GM12878 (cell line): ENCODE measurements around the gene KIF5C. TPM values are rescaled to one million over a fixed set of nuclear protein-coding genes. Genes with fewer than 3 reads are reported as not detected.

ENCODE experiments used
- ATAC-seq: fragments of 200-7000 bp; cut with Tn5 transposase; 3 replicates; pipeline ENCODE4 v1.9.1; 2020; ENCODE audit warnings: mild to moderate bottlenecking, moderate library complexity
- BruUV-seq: library from RNA; stranded (reverse); fragments of 400-500 nt; replicated peaks from 2 replicates; lab custom pipeline; 2021; lab: Mats Ljungman, UMichigan
- CTCF ChIA-PET: fragments of 300-600 bp; sonication (Branson Sonifier 250); formaldehyde crosslinking; extraction: SDS; loops from one replicate; lab custom pipeline; 2021; ENCODE audit warnings: inconsistent platforms; lab: Yijun Ruan, JAX
- POLR2A ChIA-PET: fragments of 350-600 bp; formaldehyde crosslinking; extraction: SDS; loops from one replicate; lab custom pipeline; 2021; ENCODE audit warnings: inconsistent platforms; lab: Charles Lee
- RAD21 ChIA-PET: fragments of 300-600 bp; sonication (Branson Sonifier 250); formaldehyde crosslinking; loops from one replicate; lab custom pipeline; 2023; ENCODE audit warnings: antibody characterized with exemption; ENCODE audit not compliant: unreplicated experiment; lab: Charles Lee
- SMC1A ChIA-PET: fragments of 300-600 bp; sonication (Branson Sonifier 250); formaldehyde crosslinking; loops from one replicate; lab custom pipeline; 2023; ENCODE audit not compliant: unreplicated experiment, uncharacterized antibody; lab: Charles Lee
- DNase-seq: peaks from one replicate; pipeline ENCODE4 v3.0.0-alpha.2; 2011; ENCODE audit warnings: low read depth, low spot score
- FAIRE-seq: peaks from 3 replicates; lab custom pipeline; 2011; peaks lifted over from hg19 to GRCh38; lab: Jason Lieb, UNC
- H2AFZ ChIP-seq: 2 replicates; pipeline ENCODE4 v1.6.0; 2011; ENCODE audit warnings: low read depth, low read length, control low read depth; ENCODE audit not compliant: control insufficient read depth
- H3K27ac ChIP-seq: 2 replicates; pipeline ENCODE4 v1.5.1; 2011; ENCODE audit warnings: control low read depth; ENCODE audit not compliant: control insufficient read depth, insufficient read depth
- H3K27me3 ChIP-seq, 2 experiments: replicated peaks in 1 of 2; 2 replicates each; pipeline versions ENCODE4 v1.6.0 to v1.6.1; 2011; ENCODE audit warnings: low read length in 1 of 2; ENCODE audit not compliant: control insufficient read depth in 2 of 2, insufficient read depth in 2 of 2
- H3K36me3 ChIP-seq, 2 experiments: 2 replicates each; pipeline ENCODE4 v1.5.1; 2011; ENCODE audit warnings: low read length in 1 of 2; ENCODE audit not compliant: control insufficient read depth in 2 of 2, insufficient read depth in 2 of 2
- H3K4me1 ChIP-seq: 2 replicates; pipeline ENCODE4 v1.6.1; 2011; ENCODE audit warnings: mild to moderate bottlenecking, low read length, moderate library complexity, mixed read lengths; ENCODE audit not compliant: control insufficient read depth, insufficient read depth
- H3K4me2 ChIP-seq: 2 replicates; pipeline ENCODE4 v1.6.0; 2011; ENCODE audit warnings: control low read depth; ENCODE audit not compliant: control insufficient read depth, insufficient read depth
- H3K4me3 ChIP-seq: fragments of 200-600 bp; sonication (generic); 2 replicates; pipeline ENCODE4 v1.5.1; 2016
- H3K79me2 ChIP-seq: 2 replicates; pipeline ENCODE4 v1.6.0; 2011; ENCODE audit warnings: low read length; ENCODE audit not compliant: control insufficient read depth, insufficient read depth
- H3K9ac ChIP-seq: 2 replicates; pipeline ENCODE4 v1.8.0; 2011; ENCODE audit warnings: low read length, control low read depth, mixed read lengths; ENCODE audit not compliant: control insufficient read depth, insufficient read depth
- H3K9me3 ChIP-seq: replicated peaks from 3 replicates; pipeline ENCODE4 v1.5.1; 2011; ENCODE audit warnings: mild to moderate bottlenecking, low read length; ENCODE audit not compliant: control insufficient read depth, insufficient read depth
- H4K20me1 ChIP-seq: 2 replicates; pipeline ENCODE4 v1.6.0; 2011; ENCODE audit not compliant: control insufficient read depth, insufficient read depth
- ATF2 ChIP-seq: IDR thresholded peaks from 2 replicates; pipeline ENCODE4 v1.6.1; 2012; ENCODE audit warnings: low read length, inconsistent platforms
- CHD2 ChIP-seq: IDR thresholded peaks from 2 replicates; pipeline ENCODE4 v1.6.1; 2011; ENCODE audit warnings: low read depth, low read length, improper control_type of control experiment, borderline replicate concordance
- MLLT1 ChIP-seq: fragments of 450-650 bp; IDR thresholded peaks from 2 replicates; pipeline ENCODE4 v1.6.1; 2016; ENCODE audit warnings: mild to moderate bottlenecking
- MYB ChIP-seq: fragments of 150-350 bp; IDR thresholded peaks from 2 replicates; pipeline ENCODE4 v1.6.1; 2014; ENCODE audit warnings: mild to moderate bottlenecking, low read depth, low read length, borderline replicate concordance
- SMC3 ChIP-seq: IDR thresholded peaks from 2 replicates; pipeline ENCODE4 v1.6.1; 2011; ENCODE audit warnings: low read length, improper control_type of control experiment, borderline replicate concordance
- SREBF1 ChIP-seq: IDR thresholded peaks from 2 replicates; pipeline ENCODE4 v1.6.1; 2012; ENCODE audit warnings: mild to moderate bottlenecking, low read length
- SUZ12 ChIP-seq: fragments of 200-600 bp; sonication (generic); IDR thresholded peaks from one replicate; pipeline ENCODE4 v1.6.1; 2018; ENCODE audit warnings: antibody characterized with exemption, mild to moderate bottlenecking; ENCODE audit not compliant: unreplicated experiment
- WGBS: methylation state at CpG from one replicate; pipeline ENCODE4 v1.1.6; 2016; ENCODE audit warnings: low lambda C conversion rate; ENCODE audit not compliant: insufficient replicate concordance, insufficient coverage; ENCODE audit errors: missing lambda C conversion rate; 5-methylcytosine and 5-hydroxymethylcytosine counted together
- in situ Hi-C: fragments of 300-500 bp; cut with MboI; formaldehyde crosslinking; loops from 9 replicates; pipeline ENCODE4 v1.14.3; 2018; ENCODE audit warnings: mixed read lengths
- intact Hi-C: fragments of 100-400 bp; cut with micrococcal nuclease; formaldehyde crosslinking; loops from one replicate; pipeline ENCODE4 v1.14.2; 2022; ENCODE audit not compliant: unreplicated experiment
- polyA plus RNA-seq, 11 experiments: library from polyadenylated mRNA; depleted of rRNA in 4 of 11; unstranded in 6 of 11; stranded (reverse) in 5 of 11; fragments of >200 nt; fragmentation: Nextera tagmentation in 4 of 11; fragmentation: Illumina TruSeq in 1 of 11; extraction: Ambion mirVana in 4 of 11; extraction: Trizol in 1 of 11; gene quantifications; 1 replicate in 1 of 11; 2 replicates in 10 of 11; pipeline versions ENCODE4 v1.2.1 to v1.2.3, GENCODE V29; 2011 to 2016; ENCODE audit warnings: inconsistent platforms in 2 of 11, missing spikeins in 2 of 11, low read depth in 1 of 11
- total RNA-seq, 4 experiments: library from RNA; depleted of rRNA in 3 of 4; stranded (reverse); fragments of >200 nt in 3 of 4; fragmentation: Illumina TruSeq in 1 of 4; extraction: Trizol in 1 of 4; gene quantifications; 2 replicates each; pipeline versions ENCODE4 v1.2.1 to v1.2.3, GENCODE V29; 2013 to 2021
- TF ChIP-seq, protein P1 (sequence below): fragments of 450-650 bp; IDR thresholded peaks from 2 replicates; pipeline ENCODE4 v1.6.1; 2016; ENCODE audit warnings: mild to moderate bottlenecking, moderate library complexity, borderline replicate concordance
- TF ChIP-seq, protein P2 (sequence below): fragments of 450-650 bp; conservative IDR thresholded peaks from 2 replicates; pipeline ENCODE4 v1.6.1; 2017; ENCODE audit warnings: mild to moderate bottlenecking, moderate library complexity
- TF ChIP-seq, protein P3 (sequence below): IDR thresholded peaks from 2 replicates; pipeline ENCODE4 v1.6.1; 2012; ENCODE audit warnings: low read depth, low read length, improper control_type of control experiment

KIF5C gene
- total and polyA plus RNA-seq, 10 of the 15 experiments (the other 5 are each of a cell fraction or from before 2014, with no cell fraction given), result 0.08 to 0.49 (median 0.24) TPM

- Histone ChIP-seq H2AFZ (no peak overlapping the region), H3K4me1 (no peaks in the 10 kb centered on the region), H3K27me3 (no peaks in the 10 kb centered on the region), H3K27ac (no peak overlapping the region), H3K79me2 (no peaks in the 10 kb centered on the region), H3K36me3 (no peaks in the 10 kb centered on the region), H3K9ac (no peak overlapping the region), H3K9me3 (no peaks in the 10 kb centered on the region), H4K20me1 (no peaks in the 10 kb centered on the region), H3K4me3 (no peak overlapping the region), H3K4me2 (no peak overlapping the region)
- POLR2A ChIA-PET, result no interaction called here
- WGBS, result 3% methylated on average over 4 of the region's 4 CpGs
- no TSS peak for BruUV-seq
- SMC1A ChIA-PET, result interaction anchor here (0.7 kb wide), 1 partner anchor 1458 kb away, joined by 3 read pairs; no protein-coding TSS in a partner anchor
- RAD21 ChIA-PET, result no interaction called here
- in situ Hi-C loops (no loop called here), intact Hi-C loops (no loop called here)
- FAIRE-seq (no peak), ATAC-seq (no peak), DNase-seq (no peak)
- CTCF ChIA-PET, result interaction anchor here (0.6 to 1.3 kb wide), 2 partner anchors 8 to 751 kb away, joined by 3 to 4 read pairs; no protein-coding TSS in a partner anchor
- TF ChIP-seq MYB (no peak), SMC3 (no peak), MLLT1 (no peak), ATF2 (no peak), CHD2 (no peak), SUZ12 (no peak), SREBF1 (no peak)
- TF ChIP-seq, protein P1, sequence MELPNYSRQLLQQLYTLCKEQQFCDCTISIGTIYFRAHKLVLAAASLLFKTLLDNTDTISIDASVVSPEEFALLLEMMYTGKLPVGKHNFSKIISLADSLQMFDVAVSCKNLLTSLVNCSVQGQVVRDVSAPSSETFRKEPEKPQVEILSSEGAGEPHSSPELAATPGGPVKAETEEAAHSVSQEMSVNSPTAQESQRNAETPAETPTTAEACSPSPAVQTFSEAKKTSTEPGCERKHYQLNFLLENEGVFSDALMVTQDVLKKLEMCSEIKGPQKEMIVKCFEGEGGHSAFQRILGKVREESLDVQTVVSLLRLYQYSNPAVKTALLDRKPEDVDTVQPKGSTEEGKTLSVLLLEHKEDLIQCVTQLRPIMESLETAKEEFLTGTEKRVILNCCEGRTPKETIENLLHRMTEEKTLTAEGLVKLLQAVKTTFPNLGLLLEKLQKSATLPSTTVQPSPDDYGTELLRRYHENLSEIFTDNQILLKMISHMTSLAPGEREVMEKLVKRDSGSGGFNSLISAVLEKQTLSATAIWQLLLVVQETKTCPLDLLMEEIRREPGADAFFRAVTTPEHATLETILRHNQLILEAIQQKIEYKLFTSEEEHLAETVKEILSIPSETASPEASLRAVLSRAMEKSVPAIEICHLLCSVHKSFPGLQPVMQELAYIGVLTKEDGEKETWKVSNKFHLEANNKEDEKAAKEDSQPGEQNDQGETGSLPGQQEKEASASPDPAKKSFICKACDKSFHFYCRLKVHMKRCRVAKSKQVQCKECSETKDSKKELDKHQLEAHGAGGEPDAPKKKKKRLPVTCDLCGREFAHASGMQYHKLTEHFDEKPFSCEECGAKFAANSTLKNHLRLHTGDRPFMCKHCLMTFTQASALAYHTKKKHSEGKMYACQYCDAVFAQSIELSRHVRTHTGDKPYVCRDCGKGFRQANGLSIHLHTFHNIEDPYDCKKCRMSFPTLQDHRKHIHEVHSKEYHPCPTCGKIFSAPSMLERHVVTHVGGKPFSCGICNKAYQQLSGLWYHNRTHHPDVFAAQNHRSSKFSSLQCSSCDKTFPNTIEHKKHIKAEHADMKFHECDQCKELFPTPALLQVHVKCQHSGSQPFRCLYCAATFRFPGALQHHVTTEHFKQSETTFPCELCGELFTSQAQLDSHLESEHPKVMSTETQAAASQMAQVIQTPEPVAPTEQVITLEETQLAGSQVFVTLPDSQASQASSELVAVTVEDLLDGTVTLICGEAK, result no peak
- TF ChIP-seq, protein P2, sequence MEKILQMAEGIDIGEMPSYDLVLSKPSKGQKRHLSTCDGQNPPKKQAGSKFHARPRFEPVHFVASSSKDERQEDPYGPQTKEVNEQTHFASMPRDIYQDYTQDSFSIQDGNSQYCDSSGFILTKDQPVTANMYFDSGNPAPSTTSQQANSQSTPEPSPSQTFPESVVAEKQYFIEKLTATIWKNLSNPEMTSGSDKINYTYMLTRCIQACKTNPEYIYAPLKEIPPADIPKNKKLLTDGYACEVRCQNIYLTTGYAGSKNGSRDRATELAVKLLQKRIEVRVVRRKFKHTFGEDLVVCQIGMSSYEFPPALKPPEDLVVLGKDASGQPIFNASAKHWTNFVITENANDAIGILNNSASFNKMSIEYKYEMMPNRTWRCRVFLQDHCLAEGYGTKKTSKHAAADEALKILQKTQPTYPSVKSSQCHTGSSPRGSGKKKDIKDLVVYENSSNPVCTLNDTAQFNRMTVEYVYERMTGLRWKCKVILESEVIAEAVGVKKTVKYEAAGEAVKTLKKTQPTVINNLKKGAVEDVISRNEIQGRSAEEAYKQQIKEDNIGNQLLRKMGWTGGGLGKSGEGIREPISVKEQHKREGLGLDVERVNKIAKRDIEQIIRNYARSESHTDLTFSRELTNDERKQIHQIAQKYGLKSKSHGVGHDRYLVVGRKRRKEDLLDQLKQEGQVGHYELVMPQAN, result no peak
- TF ChIP-seq, protein P3, sequence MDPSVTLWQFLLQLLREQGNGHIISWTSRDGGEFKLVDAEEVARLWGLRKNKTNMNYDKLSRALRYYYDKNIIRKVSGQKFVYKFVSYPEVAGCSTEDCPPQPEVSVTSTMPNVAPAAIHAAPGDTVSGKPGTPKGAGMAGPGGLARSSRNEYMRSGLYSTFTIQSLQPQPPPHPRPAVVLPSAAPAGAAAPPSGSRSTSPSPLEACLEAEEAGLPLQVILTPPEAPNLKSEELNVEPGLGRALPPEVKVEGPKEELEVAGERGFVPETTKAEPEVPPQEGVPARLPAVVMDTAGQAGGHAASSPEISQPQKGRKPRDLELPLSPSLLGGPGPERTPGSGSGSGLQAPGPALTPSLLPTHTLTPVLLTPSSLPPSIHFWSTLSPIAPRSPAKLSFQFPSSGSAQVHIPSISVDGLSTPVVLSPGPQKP, result no peak
These were observed 104.9 kb downstream of the KIF5C start for GRCh38 chr2:148979919-148980277.
